HCT116 (cell line): Measurements from ENCODE around the gene GRXCR1. TPM values are rescaled to one million over a fixed set of nuclear protein-coding genes. Genes with fewer than 3 reads are reported as not detected.

Source experiments
- ATAC-seq: fragments of 200-7000 bp; cut with Tn5 transposase; 2 replicates; pipeline ENCODE4 v1.9.1; 2020; ENCODE audit warnings: mild to moderate bottlenecking, moderate library complexity
- BruUV-seq: library from RNA; stranded (reverse); fragments of 400-500 nt; replicated peaks from 2 replicates; lab custom pipeline; 2021; lab: Mats Ljungman, UMichigan
- CTCF ChIA-PET: fragments of 300-600 bp; sonication (Branson Sonifier 250); formaldehyde crosslinking; loops from one replicate; lab custom pipeline; 2021; ENCODE audit warnings: antibody characterized with exemption; lab: Charles Lee
- POLR2A ChIA-PET: fragments of 300-600, 350-600 bp; sonication (Branson Sonifier 250); formaldehyde crosslinking; loops from one replicate; lab custom pipeline; 2021; ENCODE audit warnings: antibody characterized with exemption; lab: Charles Lee
- RAD21 ChIA-PET, 2 experiments: fragments of 300-600 bp; sonication (Branson Sonifier 250); formaldehyde crosslinking; loops; one replicate each; lab custom pipeline; 2023; ENCODE audit warnings: low total read pairs in 2 of 2; ENCODE audit not compliant: uncharacterized antibody in 2 of 2, unreplicated experiment in 2 of 2, low non-redundant PET in 1 of 2; lab: Charles Lee
- DNase-seq: peaks from one replicate; pipeline ENCODE4 v3.0.0-alpha.2; 2010; ENCODE audit warnings: low read depth, low spot score
- H2AFZ ChIP-seq: fragments of 200-600 bp; shearing (Covaris generic), sonication (generic); 2 replicates; pipeline ENCODE4 v1.6.1; 2017; ENCODE audit warnings: low read depth, mixed run types, mixed read lengths, antibody characterized with exemption, low read length; ENCODE audit not compliant: poor library complexity, severe bottlenecking
- H3K27ac ChIP-seq: 2 replicates; pipeline ENCODE4 v1.5.1; 2012; ENCODE audit warnings: low read depth, low read length
- H3K27me3 ChIP-seq: fragments of 200-600 bp; sonication (generic); 2 replicates; pipeline ENCODE4 v1.6.1; 2016; ENCODE audit warnings: mixed run types, low read length, mixed read lengths; ENCODE audit not compliant: insufficient read depth
- H3K36me3 ChIP-seq, 2 experiments: fragments of 200-500 bp in 1 of 2; fragments of 200-600 bp in 1 of 2; sonication (Bioruptor generic) in 1 of 2; sonication (generic) in 1 of 2; 2 replicates each; pipeline versions ENCODE4 v1.5.1 to v1.6.1; 2014 to 2016; ENCODE audit warnings: low read length in 2 of 2, inconsistent platforms in 1 of 2, mixed read lengths in 1 of 2, mixed run types in 1 of 2; ENCODE audit not compliant: insufficient read depth in 2 of 2, control insufficient read depth in 1 of 2
- H3K4me1 ChIP-seq, 2 experiments: fragments of 200-600 bp in 1 of 2; sonication (generic) in 1 of 2; 2 replicates each; pipeline versions ENCODE4 v1.5.1 to v1.6.1; 2012 to 2017; ENCODE audit warnings: low read length in 2 of 2, inconsistent platforms in 1 of 2, mild to moderate bottlenecking in 1 of 2, mixed read lengths in 1 of 2, mixed run types in 1 of 2, moderate library complexity in 1 of 2; ENCODE audit not compliant: insufficient read depth in 2 of 2, control insufficient read depth in 1 of 2
- H3K4me2 ChIP-seq: fragments of 200-600 bp; sonication (generic); 2 replicates; pipeline ENCODE4 v1.6.1; 2017; ENCODE audit warnings: mixed run types, low read length, mixed read lengths
- H3K4me3 ChIP-seq, 2 experiments: fragments of 200-600 bp in 1 of 2; sonication (generic) in 1 of 2; replicated peaks in 1 of 2; 2 replicates each; pipeline ENCODE4 v1.5.1; 2011 to 2016; ENCODE audit warnings: low read length in 2 of 2, control low read depth in 1 of 2, low read depth in 1 of 2, mild to moderate bottlenecking in 1 of 2, mixed read lengths in 1 of 2, mixed run types in 1 of 2
- H3K79me2 ChIP-seq: fragments of 200-600 bp; sonication (generic); 2 replicates; pipeline ENCODE4 v1.6.1; 2017; ENCODE audit warnings: mild to moderate bottlenecking, mixed run types, low read length, moderate library complexity, mixed read lengths; ENCODE audit not compliant: insufficient read depth
- H3K9ac ChIP-seq: fragments of 200-600 bp; sonication (generic); 2 replicates; pipeline ENCODE4 v1.6.1; 2016; ENCODE audit warnings: low read length, mixed read lengths
- H3K9me2 ChIP-seq: fragments of 200-600 bp; sonication (generic), shearing (Covaris generic); 2 replicates; pipeline ENCODE4 v1.6.1; 2017; ENCODE audit warnings: mixed run types, mild to moderate bottlenecking, moderate library complexity; ENCODE audit not compliant: insufficient read depth
- H3K9me3 ChIP-seq, 2 experiments: fragments of 200-500 bp in 1 of 2; fragments of 200-600 bp in 1 of 2; sonication (Bioruptor generic) in 1 of 2; sonication (generic) in 1 of 2; 2 replicates each; pipeline ENCODE4 v1.6.1; 2014 to 2017; ENCODE audit warnings: low read length in 2 of 2, mixed read lengths in 2 of 2, inconsistent platforms in 1 of 2, low read depth in 1 of 2, mild to moderate bottlenecking in 1 of 2, mixed run types in 1 of 2, moderate library complexity in 1 of 2; ENCODE audit not compliant: control insufficient read depth in 1 of 2, insufficient read depth in 1 of 2
- H4K20me1 ChIP-seq: fragments of 200-600 bp; sonication (generic), shearing (Covaris generic); 2 replicates; pipeline ENCODE4 v1.6.1; 2017; ENCODE audit warnings: mixed run types, mild to moderate bottlenecking, moderate library complexity; ENCODE audit not compliant: insufficient read depth
- EGR1 ChIP-seq: IDR thresholded peaks from 2 replicates; pipeline ENCODE4 v1.6.1; 2012; ENCODE audit warnings: low read depth
- ELF1 ChIP-seq: IDR thresholded peaks from 2 replicates; pipeline ENCODE4 v1.6.1; 2012; ENCODE audit warnings: low read depth, borderline replicate concordance
- EZH2 ChIP-seq: fragments of 200-600 bp; sonication (generic); IDR thresholded peaks from 2 replicates; pipeline ENCODE4 v1.6.1; 2017; ENCODE audit warnings: antibody characterized with exemption, mixed run types
- EZH2phosphoT487 ChIP-seq: fragments of 200-600 bp; IDR thresholded peaks from 2 replicates; pipeline ENCODE4 v1.6.1; 2018; ENCODE audit warnings: antibody characterized with exemption, borderline replicate concordance
- FOSL1 ChIP-seq: IDR thresholded peaks from 2 replicates; pipeline ENCODE4 v1.6.1; 2012; ENCODE audit warnings: low read depth
- MAX ChIP-seq: IDR thresholded peaks from 2 replicates; pipeline ENCODE4 v1.6.1; 2012
- SIN3A ChIP-seq: IDR thresholded peaks from 2 replicates; pipeline ENCODE4 v1.6.1; 2012; ENCODE audit warnings: low read depth
- TCF7L2 ChIP-seq: IDR thresholded peaks from 2 replicates; pipeline ENCODE4 v1.7.0; 2011; ENCODE audit warnings: borderline replicate concordance, inconsistent platforms; ENCODE audit not compliant: insufficient read depth, insufficient read length; ENCODE audit errors: extremely low read depth
- YY1 ChIP-seq: IDR thresholded peaks from 2 replicates; pipeline ENCODE4 v1.6.1; 2011; ENCODE audit warnings: low read length, low read depth, moderate library complexity, mild to moderate bottlenecking; ENCODE audit not compliant: insufficient replicate concordance; ENCODE audit errors: extremely low read depth
- ZFX ChIP-seq: fragments of 450-650 bp; IDR thresholded peaks from 2 replicates; pipeline ENCODE4 v1.6.1; 2017
- ZNF274 ChIP-seq: fragments of 200-500 bp; sonication (Bioruptor generic); IDR thresholded peaks from 2 replicates; pipeline ENCODE4 v1.6.1; 2014; ENCODE audit warnings: mild to moderate bottlenecking, low read depth, low read length, inconsistent platforms
- intact Hi-C: fragments of 100-400 bp; cut with micrococcal nuclease; formaldehyde crosslinking; loops from 2 replicates; pipeline ENCODE4 v1.10.0; 2022
- total RNA-seq: library from RNA; stranded (reverse); gene quantifications from one replicate; pipeline ENCODE4 v1.2.1, GENCODE V29; 2021; ENCODE audit not compliant: unreplicated experiment

GRXCR1 gene
- total RNA-seq, 1 experiment from 2014 or later: not detected

GRCh38 chr4:42878863-42879262 lies 13.7 kb upstream of the GRXCR1 start:
- no peak overlapping the region for H2AFZ ChIP-seq
- no TSS peak for BruUV-seq
- no peak overlapping the region for H3K4me3 ChIP-seq
- POLR2A ChIA-PET: no interaction called here
- H3K9me2 ChIP-seq: no peaks in the 10 kb centered on the region
- DNase-seq: no peak
- H3K4me1 ChIP-seq: no peaks in the 10 kb centered on the region
- H3K79me2 ChIP-seq: no peaks in the 10 kb centered on the region
- intact Hi-C loops: no loop called here
- H4K20me1 ChIP-seq: no peaks in the 10 kb centered on the region
- TF ChIP-seq ZFX: no peak
- TF ChIP-seq YY1: no peak
- TF ChIP-seq FOSL1: no peak
- no peak for TF ChIP-seq ELF1
- TF ChIP-seq, all 23 proteins: peak for 0
- no peaks in the 10 kb centered on the region for H3K9me3 ChIP-seq
- H3K27ac ChIP-seq: no peak overlapping the region
- H3K9ac ChIP-seq: no peak overlapping the region
- ChIA-PET RAD21 (no interaction called here), CTCF (no interaction called here)
- no peak overlapping the region for H3K4me2 ChIP-seq
- ATAC-seq: no peak
- H3K36me3 ChIP-seq: no peaks in the 10 kb centered on the region
- no peaks in the 10 kb centered on the region for H3K27me3 ChIP-seq

- POLR2A ChIA-PET: no interaction called here
- TF ChIP-seq TCF7L2: no peak
- TF ChIP-seq ZNF274: no peak
- no peak for TF ChIP-seq EZH2phosphoT487
- no peak for TF ChIP-seq ZFX
- no peak for TF ChIP-seq MAX
- no peak for TF ChIP-seq EZH2
- no peak for TF ChIP-seq EGR1
- no peak for TF ChIP-seq SIN3A
- TF ChIP-seq, all 23 proteins: peak for 0
- DNase-seq: no peak
- Histone ChIP-seq H2AFZ (no peak overlapping the region), H3K27me3 (no peaks in the 10 kb centered on the region), H3K9me3 (no peaks in the 10 kb centered on the region), H3K27ac (no peak overlapping the region), H3K9me2 (no peaks in the 10 kb centered on the region), H3K4me1 (no peaks in the 10 kb centered on the region), H3K4me2 (no peak overlapping the region), H3K9ac (no peak overlapping the region), H4K20me1 (no peaks in the 10 kb centered on the region), H3K4me3 (no peak overlapping the region), H3K36me3 (no peaks in the 10 kb centered on the region), H3K79me2 (no peaks in the 10 kb centered on the region)
- BruUV-seq: no TSS peak
- intact Hi-C loops: no loop called here
- no peak for ATAC-seq
- RAD21 ChIA-PET: no interaction called here
- CTCF ChIA-PET: no interaction called here
These were observed 11.3 kb upstream of the GRXCR1 start for GRCh38 chr4:42881253-42881652.
